ENCODE results near the gene PRICKLE2. TPM values are rescaled to one million over a fixed set of nuclear protein-coding genes. Genes with fewer than 3 reads are reported as not detected.
A peak's percentile ranks its signal among the peaks of the same experiment; 100 is the strongest.

The PRICKLE2 gene
- total and polyA plus RNA-seq, 2 donors (not counting 1 experiment from before 2014, with no cell fraction given), result 14.1 to 29.4 TPM

- H3K27me3 ChIP-seq (ENCODE audit: control insufficient read depth, insufficient read depth, low read length), result no peaks in the 10 kb centered on the region
- H3K36me3 ChIP-seq (ENCODE audit: control insufficient read depth, insufficient read depth, low read length), result no peaks in the 10 kb centered on the region
- no peaks in the 10 kb centered on the region for H4K20me1 ChIP-seq (ENCODE audit: control insufficient read depth, extremely low read depth, insufficient read depth, low read length)
- no peak overlapping the region for H2AFZ ChIP-seq (ENCODE audit: low read length)
- no peaks in the 10 kb centered on the region for H3K9me3 ChIP-seq (ENCODE audit: control insufficient read depth, insufficient read depth, low read depth, low read length)
- H3K4me1 ChIP-seq (ENCODE audit: control insufficient read depth, extremely low read depth, insufficient read depth, low read length), result peaks cover 32% of the 10 kb centered on the region
- H3K79me2 ChIP-seq (ENCODE audit: control insufficient read depth, insufficient read depth, low read length), result peaks cover under 1% of the 10 kb centered on the region
- H3K4me3 ChIP-seq (replicated peaks in 1 of 4; ENCODE audit: control extremely low read depth in 1 of 4, insufficient read depth in 1 of 4, low read depth in 3 of 4, low read length in 4 of 4), result no peak overlapping the region
- H3K9ac ChIP-seq (ENCODE audit: insufficient read depth, low read length), result no peak overlapping the region
- DNase-seq (ENCODE audit: low read depth in 2 of 2), result peak; percentile 53 to 75
- no peak for TF ChIP-seq EZH2 (IDR thresholded peaks at IDR 0.05; ENCODE audit: low read length, missing control alignments)
- no peak for TF ChIP-seq CTCF (conservative IDR thresholded peaks at IDR 0.05 in 1 of 2, IDR thresholded peaks at IDR 0.05 in 1 of 2; ENCODE audit: low read depth in 1 of 2, low read length in 2 of 2)
- no peak overlapping the region for H3K27ac ChIP-seq (ENCODE audit: insufficient read depth, low read length)
- no peak overlapping the region for H3K4me2 ChIP-seq (ENCODE audit: extremely low read depth, insufficient read depth, low read length)
These were observed 40.6 kb downstream of the PRICKLE2 start for GRCh38 chr3:64184621-64185020.

GRCh38 chr3:64179860-64180259 lies 45.4 kb downstream of the PRICKLE2 start:
- Histone ChIP-seq H3K79me2 (ENCODE audit: control insufficient read depth, insufficient read depth, low read length) (no peaks in the 10 kb centered on the region), H3K27me3 (ENCODE audit: control insufficient read depth, insufficient read depth, low read length) (no peaks in the 10 kb centered on the region), H3K4me1 (ENCODE audit: control insufficient read depth, extremely low read depth, insufficient read depth, low read length) (peaks cover 2% of the 10 kb centered on the region), H3K4me2 (ENCODE audit: extremely low read depth, insufficient read depth, low read length) (no peak overlapping the region), H2AFZ (ENCODE audit: low read length) (no peak overlapping the region), H3K27ac (ENCODE audit: insufficient read depth, low read length) (no peak overlapping the region), H3K9me3 (ENCODE audit: control insufficient read depth, insufficient read depth, low read depth, low read length) (no peaks in the 10 kb centered on the region), H4K20me1 (ENCODE audit: control insufficient read depth, extremely low read depth, insufficient read depth, low read length) (no peaks in the 10 kb centered on the region), H3K4me3 (replicated peaks in 1 of 4; ENCODE audit: control extremely low read depth in 1 of 4, insufficient read depth in 1 of 4, low read depth in 3 of 4, low read length in 4 of 4) (no peak overlapping the region), H3K9ac (ENCODE audit: insufficient read depth, low read length) (no peak overlapping the region), H3K36me3 (ENCODE audit: control insufficient read depth, insufficient read depth, low read length) (no peaks in the 10 kb centered on the region)
- no peak for TF ChIP-seq CTCF (conservative IDR thresholded peaks at IDR 0.05 in 1 of 2, IDR thresholded peaks at IDR 0.05 in 1 of 2; ENCODE audit: low read depth in 1 of 2, low read length in 2 of 2)
- no peak for TF ChIP-seq EZH2 (IDR thresholded peaks at IDR 0.05; ENCODE audit: low read length, missing control alignments)
- DNase-seq (ENCODE audit: low read depth in 2 of 2), result no peak

GRCh38 chr3:64179249-64179648 lies 46.0 kb downstream of the PRICKLE2 start:
- Histone ChIP-seq H2AFZ (ENCODE audit: low read length) (no peak overlapping the region), H3K36me3 (ENCODE audit: control insufficient read depth, insufficient read depth, low read length) (no peaks in the 10 kb centered on the region), H3K27ac (ENCODE audit: insufficient read depth, low read length) (no peak overlapping the region), H3K9ac (ENCODE audit: insufficient read depth, low read length) (no peak overlapping the region), H4K20me1 (ENCODE audit: control insufficient read depth, extremely low read depth, insufficient read depth, low read length) (no peaks in the 10 kb centered on the region), H3K4me3 (replicated peaks in 1 of 4; ENCODE audit: control extremely low read depth in 1 of 4, insufficient read depth in 1 of 4, low read depth in 3 of 4, low read length in 4 of 4) (no peak overlapping the region), H3K27me3 (ENCODE audit: control insufficient read depth, insufficient read depth, low read length) (no peaks in the 10 kb centered on the region), H3K79me2 (ENCODE audit: control insufficient read depth, insufficient read depth, low read length) (no peaks in the 10 kb centered on the region), H3K4me2 (ENCODE audit: extremely low read depth, insufficient read depth, low read length) (no peak overlapping the region), H3K4me1 (ENCODE audit: control insufficient read depth, extremely low read depth, insufficient read depth, low read length) (no peaks in the 10 kb centered on the region), H3K9me3 (ENCODE audit: control insufficient read depth, insufficient read depth, low read depth, low read length) (no peaks in the 10 kb centered on the region)
- DNase-seq (ENCODE audit: low read depth in 2 of 2), result no peak
- TF ChIP-seq EZH2 (IDR thresholded peaks at IDR 0.05; ENCODE audit: low read length, missing control alignments), result no peak
- peak in 1 of 2 donors; percentile 6 for TF ChIP-seq CTCF (conservative IDR thresholded peaks at IDR 0.05 in 1 of 2, IDR thresholded peaks at IDR 0.05 in 1 of 2; ENCODE audit: low read depth in 1 of 2, low read length in 2 of 2)
